Measurements from ENCODE around the gene OBSCN. TPM values are rescaled to one million over a fixed set of nuclear protein-coding genes. Genes with fewer than 3 reads are reported as not detected.
A peak's percentile ranks its signal among the peaks of the same experiment; 100 is the strongest.
"Not testable (repeated sequence)": the region's sequence is repeated elsewhere in the genome, so short reads cannot be mapped to it uniquely, and the experiment has no call there.

The OBSCN gene
- polyA plus RNA-seq, 4 donors = 16.5 to 49.7 (median 34.5) TPM

- DNase-seq (ENCODE audit: low read depth in 4 of 4, low spot score in 2 of 4) = no peak
These were observed 4.6 kb downstream of the OBSCN start for GRCh38 chr1:228212415-228212965.

DNA sequence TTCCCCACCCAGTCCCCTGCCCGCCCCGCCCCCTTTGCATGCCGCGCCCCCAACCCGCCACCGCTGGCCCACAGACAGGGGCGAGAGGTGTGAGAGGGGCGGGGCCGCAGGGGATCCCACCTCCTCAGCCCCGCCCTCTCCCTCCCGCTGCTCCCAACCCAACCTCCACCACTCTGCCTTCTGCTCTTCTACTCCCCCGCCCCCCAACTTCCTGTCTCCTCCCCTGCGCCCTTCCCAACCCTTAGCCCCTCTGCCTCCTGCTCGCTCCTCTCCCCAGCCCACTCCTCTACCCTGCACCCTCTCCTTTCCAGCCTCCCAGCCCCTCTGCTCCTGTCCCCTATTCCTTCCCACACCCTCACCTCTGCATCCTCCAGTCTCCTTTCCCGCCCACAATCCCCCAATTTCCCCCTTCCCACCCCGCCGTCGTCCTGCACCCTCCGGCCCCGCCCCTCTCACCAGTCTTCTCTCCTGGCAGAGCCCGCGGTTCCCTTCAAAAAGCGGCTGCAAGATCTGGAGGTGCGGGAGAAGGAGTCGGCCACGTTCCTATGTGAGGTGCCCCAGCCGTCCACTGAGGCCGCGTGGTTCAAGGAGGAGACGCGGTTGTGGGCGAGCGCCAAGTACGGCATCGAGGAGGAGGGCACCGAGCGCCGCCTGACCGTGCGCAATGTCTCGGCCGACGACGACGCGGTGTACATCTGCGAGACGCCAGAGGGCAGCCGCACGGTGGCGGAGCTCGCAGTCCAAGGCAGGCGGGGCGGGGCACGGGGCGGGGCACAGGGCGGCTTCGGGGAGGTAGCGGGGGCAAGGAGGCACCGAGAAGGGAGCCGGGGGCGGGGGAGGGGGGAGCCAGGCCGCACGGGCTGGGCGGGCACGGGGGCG, 5.4 kb downstream of the OBSCN start:
- DNase-seq (ENCODE audit: low read depth in 4 of 4, low spot score in 2 of 4) = peak; percentile 52 to 76 (median 65)

DNA sequence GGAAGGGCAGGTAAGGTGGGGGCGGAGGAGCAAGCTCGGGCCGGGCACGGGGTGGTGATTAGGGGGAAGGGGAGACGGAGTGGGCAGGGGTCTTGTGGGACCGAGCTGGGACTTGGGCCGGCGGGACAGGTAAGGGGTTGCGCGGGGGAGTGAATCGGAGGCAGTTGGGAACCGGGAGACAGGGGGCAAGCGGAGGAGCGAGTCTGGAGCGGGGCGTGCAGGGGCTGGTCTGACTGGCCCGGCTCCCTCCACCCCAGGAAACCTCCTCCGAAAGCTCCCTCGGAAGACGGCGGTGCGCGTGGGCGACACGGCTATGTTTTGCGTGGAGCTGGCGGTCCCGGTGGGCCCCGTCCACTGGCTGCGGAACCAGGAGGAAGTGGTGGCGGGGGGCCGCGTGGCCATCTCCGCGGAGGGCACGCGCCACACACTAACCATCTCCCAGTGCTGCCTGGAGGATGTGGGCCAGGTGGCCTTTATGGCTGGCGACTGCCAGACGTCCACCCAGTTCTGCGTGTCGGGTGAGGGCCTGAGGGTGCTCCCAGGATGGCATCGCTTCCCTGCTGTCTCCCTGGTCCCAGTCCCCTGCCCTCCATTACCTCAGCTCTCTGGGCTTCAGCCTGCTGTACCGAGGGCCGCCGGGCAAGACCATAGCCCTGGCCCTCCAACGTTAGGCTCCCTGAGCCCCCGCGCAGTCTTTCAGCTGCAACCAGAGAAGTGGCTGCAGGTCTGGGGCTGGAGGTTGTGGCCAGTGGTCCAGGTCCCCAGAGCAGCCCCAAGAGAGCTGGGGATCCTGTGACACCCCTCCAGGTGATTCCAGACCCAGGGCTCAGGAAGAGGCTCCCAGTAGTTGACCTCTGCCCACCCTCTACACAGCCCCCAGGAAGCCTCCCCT, 6.3 kb downstream of the OBSCN start:
- no peak for DNase-seq (ENCODE audit: low read depth in 4 of 4, low spot score in 2 of 4)

DNA sequence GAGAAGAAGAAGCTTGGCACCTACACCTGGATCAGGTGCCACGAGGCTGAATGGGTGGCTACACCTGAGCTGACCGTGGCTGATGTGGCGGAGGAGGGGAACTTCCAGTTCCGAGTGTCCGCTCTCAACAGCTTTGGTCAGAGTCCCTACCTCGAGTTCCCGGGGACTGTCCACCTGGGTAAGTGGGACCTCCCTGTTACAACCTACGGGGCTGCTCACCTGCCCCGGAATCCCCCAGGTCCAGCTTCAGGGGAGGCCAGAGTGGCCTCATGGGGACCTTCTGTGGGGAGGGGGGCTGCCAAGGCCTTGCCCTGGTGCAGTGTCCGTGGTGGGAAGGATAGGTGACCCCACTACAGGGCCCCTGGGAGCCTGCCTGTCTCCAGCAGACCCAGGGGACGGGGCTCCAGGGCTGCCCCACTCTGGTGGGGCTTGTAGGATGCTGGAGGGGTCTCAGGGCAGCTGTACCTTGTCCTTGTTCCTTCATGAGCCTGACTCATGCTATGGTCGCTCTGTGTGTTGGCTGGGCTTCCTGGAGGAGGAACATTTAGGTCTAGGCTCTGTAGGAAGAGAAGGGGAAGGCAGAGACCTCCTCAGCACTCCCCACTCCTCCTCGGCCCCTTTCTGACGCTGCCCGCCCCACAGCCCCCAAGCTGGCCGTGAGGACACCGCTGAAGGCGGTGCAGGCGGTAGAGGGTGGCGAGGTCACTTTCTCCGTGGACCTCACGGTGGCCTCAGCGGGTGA, 7.2 kb downstream of the OBSCN start:
- no peak for DNase-seq (ENCODE audit: low read depth in 4 of 4, low spot score in 2 of 4)

DNA sequence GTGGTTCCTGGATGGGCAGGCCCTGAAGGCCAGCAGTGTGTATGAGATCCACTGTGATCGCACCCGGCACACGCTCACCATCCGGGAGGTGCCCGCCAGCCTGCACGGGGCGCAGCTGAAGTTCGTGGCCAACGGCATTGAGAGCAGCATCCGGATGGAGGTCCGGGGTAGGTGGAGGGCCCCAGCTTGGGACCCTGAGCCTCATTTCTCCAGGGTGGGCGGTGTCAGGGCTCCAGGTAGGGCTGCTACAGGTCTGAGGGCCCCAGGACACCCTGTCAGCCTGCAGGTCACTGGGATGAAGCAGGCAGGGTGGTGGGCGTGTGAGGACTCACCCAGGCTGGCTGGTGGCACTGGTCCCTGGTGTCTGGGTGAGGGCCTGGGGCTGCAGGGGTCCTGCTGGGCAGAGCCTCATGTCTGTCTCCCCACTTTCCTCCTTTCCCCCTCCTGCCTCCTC, 7.8 kb downstream of the OBSCN start:
- no peak for DNase-seq (ENCODE audit: low read depth in 4 of 4, low spot score in 2 of 4)

DNA sequence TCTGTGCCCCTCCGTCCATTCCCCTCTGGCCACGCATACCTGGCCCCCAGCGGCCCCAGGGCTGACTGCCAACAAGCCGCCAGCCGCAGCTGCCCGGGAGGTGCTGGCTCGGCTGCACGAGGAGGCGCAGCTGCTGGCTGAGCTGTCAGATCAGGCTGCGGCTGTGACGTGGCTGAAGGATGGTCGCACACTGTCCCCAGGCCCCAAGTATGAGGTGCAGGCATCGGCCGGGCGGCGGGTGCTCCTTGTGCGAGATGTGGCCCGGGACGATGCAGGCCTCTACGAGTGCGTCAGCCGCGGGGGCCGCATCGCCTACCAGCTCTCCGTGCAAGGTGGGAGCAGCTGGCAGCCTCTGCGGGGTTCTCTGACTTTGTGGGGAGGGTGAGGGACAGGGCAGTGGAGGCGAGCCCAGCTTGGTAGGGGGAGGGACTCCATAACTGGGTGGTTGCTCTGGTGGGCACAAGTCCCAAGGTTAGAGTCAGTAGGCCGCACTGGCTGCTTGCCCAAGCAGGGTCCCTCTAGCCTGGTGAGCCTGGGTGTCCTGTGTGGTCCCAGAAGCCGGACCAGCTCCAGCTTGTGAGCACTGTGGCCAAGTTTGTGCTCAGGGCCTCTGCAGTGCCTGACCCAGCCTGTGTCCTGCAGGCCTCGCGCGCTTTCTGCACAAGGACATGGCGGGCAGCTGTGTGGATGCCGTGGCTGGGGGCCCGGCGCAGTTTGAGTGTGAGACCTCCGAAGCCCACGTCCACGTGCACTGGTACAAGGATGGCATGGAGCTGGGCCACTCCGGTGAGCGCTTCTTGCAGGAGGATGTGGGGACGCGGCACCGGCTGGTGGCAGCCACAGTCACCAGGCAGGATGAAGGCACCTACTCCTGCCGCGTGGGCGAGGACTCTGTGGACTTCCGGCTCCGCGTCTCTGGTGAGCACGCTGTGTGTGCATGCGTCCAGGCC, 8.8 kb downstream of the OBSCN start:
- no peak for DNase-seq (ENCODE audit: low read depth in 4 of 4, low spot score in 2 of 4)

- DNase-seq (ENCODE audit: low read depth in 4 of 4, low spot score in 2 of 4) = no peak
These were observed 9.9 kb downstream of the OBSCN start for GRCh38 chr1:228217551-228218344.

DNA sequence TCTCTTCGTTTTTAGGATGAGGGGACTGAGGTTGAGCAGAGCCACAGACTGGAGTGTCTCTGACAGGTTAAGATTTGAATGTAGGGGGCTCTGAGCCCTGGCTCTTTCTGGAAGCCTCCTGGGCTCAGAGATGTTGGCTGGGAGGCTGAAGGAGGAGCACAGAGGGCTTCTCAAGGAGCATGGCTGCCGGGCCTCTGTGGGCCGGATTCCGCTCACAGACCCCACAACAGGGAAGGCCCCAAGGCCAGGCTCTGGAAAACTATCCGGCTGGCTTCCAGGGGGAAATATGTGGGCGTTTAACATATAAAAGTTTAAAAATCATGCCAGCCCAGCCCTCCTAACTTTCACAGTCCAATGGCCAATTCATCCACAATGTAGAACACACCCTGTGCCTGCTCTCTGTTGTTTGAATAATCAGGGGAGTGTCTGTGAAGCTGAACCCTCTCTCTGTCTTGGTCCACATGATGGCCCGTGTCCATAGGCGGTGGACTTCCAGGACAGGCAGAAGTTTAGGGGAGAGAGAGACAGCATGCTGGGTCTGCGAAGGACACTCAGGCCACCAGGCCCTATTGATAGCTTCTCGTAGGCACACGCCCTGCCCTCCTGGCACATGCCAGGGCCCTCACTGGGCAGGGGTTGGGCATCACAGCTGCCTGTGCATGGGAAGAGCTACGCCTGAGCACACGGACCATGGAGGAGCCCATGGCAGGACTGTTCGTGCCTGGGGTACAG, 10.8 kb downstream of the OBSCN start:
- DNase-seq (ENCODE audit: low read depth in 4 of 4, low spot score in 2 of 4) = no peak

- DNase-seq (ENCODE audit: low read depth in 4 of 4, low spot score in 2 of 4) = no peak
These were observed 11.6 kb downstream of the OBSCN start for GRCh38 chr1:228219245-228219961.

DNA sequence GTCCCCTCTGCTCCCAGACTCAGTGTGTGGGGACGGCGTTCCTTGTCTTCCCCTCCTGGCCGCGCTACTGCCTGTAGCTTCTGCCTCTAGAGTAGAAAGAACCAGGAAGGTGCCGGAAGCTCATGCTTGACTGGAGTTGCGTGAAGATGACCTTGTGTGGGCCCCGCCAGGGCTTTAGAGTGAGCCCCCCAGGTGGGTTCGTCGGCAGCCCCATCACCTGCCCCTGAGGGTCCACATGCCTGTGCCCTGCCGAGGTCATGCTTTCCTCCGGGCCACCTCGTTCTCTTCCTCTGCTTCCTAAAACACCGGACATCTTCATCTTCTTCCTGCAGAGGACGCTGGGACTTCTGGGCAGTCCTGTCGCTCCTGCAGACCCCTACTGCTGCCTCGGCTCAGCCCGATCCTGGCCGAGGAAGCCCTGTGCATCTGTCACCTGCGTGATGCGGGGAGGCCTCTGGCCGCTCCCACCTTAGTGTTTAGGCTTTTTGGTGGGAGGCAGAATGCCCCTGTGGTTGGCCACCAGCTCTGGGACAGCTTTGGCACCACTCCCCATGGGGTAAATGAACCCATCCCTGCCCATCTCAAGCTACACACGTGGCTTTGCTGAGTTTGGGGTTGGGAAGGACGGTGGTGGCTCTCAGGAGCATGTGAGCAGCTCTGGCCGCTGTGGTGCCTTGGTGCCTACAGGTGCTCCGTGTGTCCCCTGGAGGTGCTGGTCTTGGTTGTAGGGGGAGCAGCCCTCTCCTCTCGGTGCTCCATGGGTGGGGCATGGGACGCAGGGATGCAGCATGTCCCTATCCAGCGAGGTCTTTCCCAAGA, 12.3 kb downstream of the OBSCN start:
- no peak for DNase-seq (ENCODE audit: low read depth in 4 of 4, low spot score in 2 of 4)

DNA sequence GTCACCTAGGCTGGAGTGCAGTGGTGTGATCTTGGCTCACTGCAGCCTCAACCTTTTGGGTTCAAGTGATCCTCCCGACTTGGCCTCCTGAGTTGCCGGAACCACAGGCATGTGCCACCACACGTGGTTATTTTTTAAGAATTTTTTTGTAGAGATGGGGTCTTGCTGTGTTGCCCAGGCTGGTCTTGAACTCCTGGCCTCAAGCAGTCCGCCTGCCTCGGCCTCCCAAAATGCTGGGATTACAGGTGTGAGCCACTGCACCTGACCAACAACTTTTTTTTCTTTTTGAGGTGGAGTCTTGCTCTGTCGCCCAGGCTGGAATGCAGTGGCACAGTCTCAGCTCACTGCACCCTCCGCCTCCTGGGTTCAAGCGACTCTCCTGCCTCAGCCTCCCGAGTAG, 13.3 kb downstream of the OBSCN start:
- DNase-seq (ENCODE audit: low read depth in 4 of 4, low spot score in 2 of 4) = not testable (repeated sequence)

DNA sequence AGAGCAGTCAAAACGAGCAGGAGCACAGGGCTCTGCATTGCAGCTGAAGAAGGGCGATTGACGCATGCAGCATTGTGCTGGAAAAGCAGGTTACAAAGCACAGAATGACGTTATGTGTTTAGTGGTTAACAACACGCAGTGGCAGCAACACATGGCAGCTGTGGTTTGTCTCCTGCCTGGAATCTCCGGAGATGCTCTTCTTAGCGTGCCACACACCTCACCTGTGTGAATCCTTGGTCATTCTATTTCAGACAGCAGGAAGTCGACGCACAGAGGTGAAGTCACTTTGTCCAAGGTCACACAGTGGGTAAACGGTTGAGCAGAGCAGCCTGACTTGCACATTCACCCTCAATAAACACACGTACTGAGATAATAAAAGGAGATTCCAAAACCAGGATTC, 14.7 kb downstream of the OBSCN start:
- no peak for DNase-seq (ENCODE audit: low read depth in 4 of 4, low spot score in 2 of 4)

- no peak for DNase-seq (ENCODE audit: low read depth in 4 of 4, low spot score in 2 of 4)
These were observed 16.6 kb downstream of the OBSCN start for GRCh38 chr1:228224198-228225164.

GRCh38 chr1:228225165-228225710, 17.4 kb downstream of the OBSCN start:
- DNase-seq (ENCODE audit: low read depth in 4 of 4, low spot score in 2 of 4) = no peak

DNA sequence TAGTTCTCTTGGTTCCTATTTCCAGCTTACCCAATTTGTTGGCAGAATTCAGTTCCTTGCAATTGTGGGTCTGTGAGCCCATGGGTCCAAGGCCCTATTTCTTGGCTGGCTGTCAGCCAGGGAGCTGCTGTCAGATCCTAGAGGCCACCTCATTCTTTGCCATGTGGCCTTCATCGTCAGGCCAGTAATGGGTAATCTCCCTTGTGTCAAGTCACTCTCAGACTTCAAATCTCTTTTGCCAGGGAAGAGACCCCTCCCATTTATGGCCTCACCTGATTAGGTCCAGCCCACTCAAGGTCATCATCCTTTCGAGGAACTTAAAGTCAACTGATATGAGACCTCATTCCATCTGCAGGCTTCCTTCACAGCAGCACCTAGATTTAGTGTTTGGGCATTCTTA, 17.9 kb downstream of the OBSCN start:
- DNase-seq (ENCODE audit: low read depth in 4 of 4, low spot score in 2 of 4) = no peak
